GF-D8 (cell line): ENCODE measurements around the gene PATZ1.
"Not testable (repeated sequence)": the region's sequence is repeated elsewhere in the genome, so short reads cannot be mapped to it uniquely, and the experiment has no call there.

Experiments used
- DNase-seq: peaks from one replicate; lab custom pipeline; 2025; lab: John Stamatoyannopoulos, UW

Gene PATZ1

DNA sequence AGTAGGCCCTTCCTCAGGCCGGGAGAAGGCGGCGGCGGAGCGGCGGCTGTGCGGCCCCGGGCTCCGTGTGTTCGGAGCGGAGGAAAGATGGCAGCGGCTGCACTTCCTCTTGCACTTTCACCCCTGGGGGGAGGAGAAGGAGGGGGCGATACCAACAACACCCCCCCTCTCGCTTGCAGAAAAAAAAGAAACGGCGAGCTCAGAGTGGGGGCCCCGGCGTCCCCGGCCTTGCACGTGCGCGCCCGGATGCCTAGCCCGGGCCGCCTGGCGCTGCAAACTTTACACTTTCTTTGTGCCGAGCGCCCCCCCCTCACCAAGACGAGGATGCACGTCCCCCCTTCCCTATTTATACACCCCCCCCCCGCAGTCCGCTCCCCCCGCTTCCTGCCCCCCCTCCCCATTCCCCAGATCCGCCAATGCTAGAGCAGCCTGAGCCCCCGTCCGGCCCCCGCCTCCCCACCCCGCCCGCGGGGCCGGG, at the start of gene PATZ1:
PATZ1 (minus strand) TSS at position 92 of the 478 bp plus-strand sequence. CDS start 744 bp downstream, outside the sequence.
- peak; percentile 59 for DNase-seq

GRCh38 chr22:31394326-31394725, 48.2 kb upstream of the PATZ1 start:
- no peak for DNase-seq

GRCh38 chr22:31393893-31394292, 47.7 kb upstream of the PATZ1 start:
- DNase-seq, result no peak

- not testable (repeated sequence) for DNase-seq
Observed at GRCh38 chr22:31378651-31379050, 32.5 kb upstream of the PATZ1 start.

DNA sequence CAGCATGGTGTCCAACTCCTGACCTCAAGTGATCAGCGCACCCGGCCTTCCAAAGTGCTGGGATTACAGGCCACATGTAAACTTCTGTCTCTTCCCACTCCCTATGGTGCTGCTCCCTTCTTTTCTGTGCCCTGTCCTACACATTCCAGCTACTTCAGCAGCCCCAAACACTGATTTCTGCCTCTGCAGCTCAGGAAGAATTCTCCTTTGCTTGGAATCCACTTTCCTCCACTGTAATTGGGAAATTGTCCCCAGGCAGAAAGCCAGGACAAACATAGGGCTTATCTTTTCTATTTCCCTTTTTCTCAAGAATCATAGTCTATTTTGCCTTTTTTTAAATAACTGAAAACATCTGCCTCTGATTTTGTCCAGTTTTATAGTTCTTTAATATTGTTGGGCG, 32.0 kb upstream of the PATZ1 start:
- no peak for DNase-seq

GRCh38 chr22:31377612-31378011, 31.5 kb upstream of the PATZ1 start:
- DNase-seq, result no peak

DNA sequence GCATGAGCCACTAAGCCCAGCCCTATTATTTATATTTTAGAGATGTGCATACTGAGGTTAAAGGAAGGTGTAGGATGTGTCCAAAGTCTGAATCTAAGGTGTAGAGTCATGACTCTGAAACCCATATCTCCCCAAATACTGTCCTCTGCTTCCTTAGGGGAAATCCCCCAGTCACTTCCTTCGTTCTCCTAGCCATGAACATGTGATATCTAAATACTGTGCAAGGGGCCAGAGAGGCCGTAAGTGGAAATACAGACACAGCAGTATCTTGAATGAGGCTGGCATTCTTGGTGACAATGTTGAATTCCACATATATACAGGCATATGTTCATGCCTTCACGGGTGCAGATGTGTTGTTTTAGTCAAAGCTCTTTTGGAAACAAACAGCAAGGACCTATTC, 21.3 kb upstream of the PATZ1 start:
- no peak for DNase-seq

- no peak for DNase-seq
Observed at GRCh38 chr22:31363885-31364465, 17.8 kb upstream of the PATZ1 start.

DNA sequence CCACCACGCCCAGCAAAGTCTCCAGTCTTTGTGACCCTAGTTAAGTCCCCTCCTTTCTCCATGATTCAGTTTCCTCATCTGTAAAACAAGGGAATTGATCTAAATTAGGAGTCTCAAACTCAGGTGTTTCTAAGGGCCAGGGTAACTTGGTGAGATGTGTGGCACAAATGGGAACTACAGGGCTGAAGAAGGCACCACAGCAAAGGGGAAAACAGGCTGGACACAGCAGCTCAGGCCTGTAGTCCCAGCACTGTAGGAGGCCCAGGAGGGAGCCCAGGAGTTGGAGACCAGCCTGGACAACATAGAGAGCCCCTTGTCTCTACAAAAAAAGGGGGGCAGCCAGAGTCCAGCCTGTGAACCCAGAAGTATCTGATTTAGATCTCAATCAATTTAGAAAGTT, 15.6 kb upstream of the PATZ1 start:
- DNase-seq, result no peak

GRCh38 chr22:31360029-31360428, 13.9 kb upstream of the PATZ1 start:
- DNase-seq, result no peak

DNA sequence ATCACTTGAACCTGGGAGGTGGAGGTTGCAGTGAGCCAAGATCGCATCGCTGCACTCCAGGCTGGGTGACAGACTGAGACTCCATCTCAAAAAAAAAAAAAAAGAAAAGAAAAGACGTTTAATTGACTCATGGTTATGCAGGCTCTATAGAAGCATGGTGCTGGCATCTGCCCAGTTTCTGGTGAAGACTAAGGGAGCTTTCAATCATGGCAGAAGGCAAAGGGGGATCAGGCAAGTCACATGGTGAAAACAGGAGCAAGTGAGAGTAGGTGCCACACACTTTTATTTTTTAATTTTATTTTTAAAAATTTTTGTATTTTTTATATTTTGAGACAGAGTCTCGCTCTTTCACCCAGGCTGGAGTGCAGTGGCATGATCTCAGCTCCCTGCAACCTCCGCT, 8.4 kb upstream of the PATZ1 start:
- no peak for DNase-seq

- no peak for DNase-seq
Observed at GRCh38 chr22:31350410-31350863, 4.3 kb upstream of the PATZ1 start.

DNA sequence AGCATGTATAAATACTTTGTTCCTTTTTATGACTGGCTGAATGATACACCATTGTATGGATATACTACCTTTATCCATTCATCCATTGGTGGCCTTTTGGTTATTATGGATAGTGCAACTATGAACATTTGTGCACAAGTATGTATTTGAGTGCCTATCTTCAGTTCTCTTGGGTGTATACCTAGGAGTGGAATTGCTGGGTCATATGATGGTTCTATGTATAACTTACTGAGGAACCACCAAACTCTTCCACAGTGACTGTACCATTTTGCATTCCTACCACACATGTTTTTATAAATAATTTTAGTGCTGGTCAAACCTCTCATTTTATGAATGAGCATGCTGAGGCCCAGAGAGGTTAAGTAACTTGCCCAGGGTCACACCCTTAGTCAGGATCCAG, 3.8 kb upstream of the PATZ1 start:
- no peak for DNase-seq

DNA sequence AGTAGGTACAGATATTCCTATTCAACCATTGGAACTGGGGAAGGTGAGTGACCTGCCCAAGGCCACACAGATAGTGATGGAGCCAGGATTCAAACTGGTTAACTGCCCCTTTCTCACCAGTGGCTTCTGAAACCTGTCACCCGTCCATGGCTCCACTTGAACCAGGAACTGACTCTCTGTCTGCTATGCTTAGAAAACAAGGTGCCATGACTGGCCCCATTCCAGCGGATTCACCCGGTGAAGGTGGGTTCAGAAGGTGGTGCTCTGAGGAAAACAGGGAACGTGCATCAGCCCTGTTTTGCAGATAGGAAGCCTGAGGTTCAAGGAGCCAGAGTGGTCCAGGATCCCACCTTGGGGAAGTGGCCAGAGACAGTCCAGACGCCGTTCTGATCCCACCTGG, 2.6 kb upstream of the PATZ1 start:
- no peak for DNase-seq

DNA sequence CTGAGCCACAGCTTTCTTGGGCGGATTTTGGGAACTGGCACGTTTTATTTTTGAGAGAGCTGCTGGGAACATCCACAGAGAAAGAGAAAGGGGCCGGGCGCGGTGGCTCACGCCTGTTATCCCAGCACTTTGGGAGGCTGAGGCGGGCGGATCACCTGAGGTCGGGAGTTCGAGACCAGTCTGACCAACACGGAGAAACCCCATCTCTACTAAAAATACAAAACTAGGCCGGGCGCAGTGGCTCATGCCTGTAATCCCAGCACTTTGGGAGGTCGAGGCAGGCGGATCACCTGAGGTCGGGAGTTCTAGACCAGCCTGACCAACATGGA, 1.8 kb upstream of the PATZ1 start:
- DNase-seq, result not testable (repeated sequence)

GRCh38 chr22:31347251-31348008, 1.3 kb upstream of the PATZ1 start:
- DNase-seq, result peak; percentile 29

GRCh38 chr22:31346733-31347250, 646 bp upstream of the PATZ1 start:
- DNase-seq, result peak; percentile 30

DNA sequence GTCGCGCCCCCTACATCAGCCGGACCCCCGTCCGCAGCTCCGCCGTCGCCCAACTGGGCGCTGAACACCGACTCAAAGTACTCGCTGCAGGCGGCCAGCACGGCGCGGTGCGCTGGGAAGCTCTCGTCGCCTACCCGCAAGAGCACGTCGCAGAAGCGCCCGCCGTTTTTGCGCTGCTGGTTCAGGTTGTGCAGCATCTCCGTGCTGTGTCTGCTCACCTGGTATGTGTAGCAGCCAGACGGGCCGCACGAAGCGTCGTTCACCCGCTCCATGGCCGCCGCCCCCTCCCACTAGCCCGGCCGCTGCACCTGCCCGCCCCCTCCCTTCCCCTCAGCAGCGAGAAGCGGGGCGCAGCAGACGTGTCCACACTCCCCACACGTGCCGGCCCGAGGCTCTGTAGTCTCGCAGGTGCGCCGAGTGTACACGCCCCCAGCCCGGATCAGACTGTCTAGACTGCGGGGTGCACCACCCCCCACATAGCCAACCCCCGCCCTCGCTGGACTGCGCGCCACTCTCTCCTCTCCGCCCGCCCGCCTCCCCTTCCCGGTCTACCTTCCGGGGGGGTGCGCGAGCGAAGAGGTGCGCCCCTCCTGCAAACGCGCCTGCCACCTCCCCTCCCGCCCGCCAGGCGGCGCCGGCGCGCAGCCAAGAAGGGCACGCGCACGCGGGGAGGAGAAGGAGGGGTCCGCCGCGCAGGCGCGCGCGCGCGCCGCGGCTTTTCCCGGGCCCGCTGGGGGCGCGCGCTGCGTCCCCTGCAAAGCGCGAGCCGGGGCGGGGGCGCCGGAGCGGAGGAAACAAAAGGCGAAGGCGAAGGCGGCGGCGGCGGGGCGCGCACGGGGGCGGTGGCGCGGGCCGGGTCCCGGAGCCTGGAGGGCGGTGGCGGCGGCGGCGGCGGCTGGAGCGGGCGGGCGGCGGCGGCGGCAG, 553 bp downstream of the PATZ1 start:
- peak; percentile 52 for DNase-seq

DNA sequence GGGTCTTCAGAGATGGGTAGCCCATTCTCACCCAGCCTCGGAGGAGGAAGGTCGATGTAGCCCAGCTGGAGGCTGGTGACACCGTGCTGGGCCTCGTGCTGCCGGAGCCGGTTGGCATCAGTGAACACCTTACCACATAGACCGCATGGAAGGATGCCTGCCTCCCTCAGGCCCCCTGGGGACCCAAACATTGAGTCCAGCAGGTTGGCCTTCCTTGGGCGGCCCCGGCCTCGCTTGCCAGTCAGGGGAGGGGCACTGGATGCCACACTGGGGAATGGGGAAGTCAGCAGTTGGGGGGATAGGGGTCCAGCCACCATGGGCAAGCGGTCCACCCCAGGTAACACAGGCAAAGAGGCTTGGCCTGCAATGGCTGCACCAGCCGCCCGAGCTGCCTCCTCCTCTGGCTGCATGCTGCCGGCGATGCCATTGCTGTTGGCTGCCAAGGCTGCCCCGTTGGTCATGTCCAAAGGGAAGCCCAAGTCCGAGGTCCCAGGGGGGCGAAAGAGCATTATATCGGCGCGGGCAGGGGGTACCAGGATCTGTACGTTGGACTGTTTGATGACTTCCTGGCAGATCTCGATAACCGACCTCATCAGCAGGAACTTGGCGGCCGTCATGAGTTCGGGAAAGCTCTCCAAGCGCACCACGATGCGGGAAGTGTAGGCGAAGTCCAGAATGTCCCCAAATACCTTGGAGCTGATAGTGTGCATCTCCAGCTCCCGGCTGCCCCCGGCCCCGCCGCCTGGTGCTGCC, 1.4 kb downstream of the PATZ1 start:
- peak; percentile 64 for DNase-seq

DNA sequence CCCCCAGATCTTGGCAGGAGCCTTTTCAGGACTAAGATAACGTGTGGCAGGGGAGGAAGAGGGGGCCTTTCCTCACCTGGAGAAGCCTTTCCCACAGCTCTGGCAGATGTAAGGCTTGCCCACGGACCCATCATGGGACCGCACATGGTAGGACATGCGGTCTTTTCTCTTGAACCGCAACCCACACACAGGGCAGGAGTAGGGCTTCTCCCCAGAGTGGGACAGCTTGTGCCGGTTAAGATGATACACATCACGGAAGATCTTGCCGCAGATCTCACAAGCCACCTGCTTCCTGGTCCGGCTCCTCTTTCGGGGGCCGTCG, 1.9 kb downstream of the PATZ1 start:
- peak; percentile 64 for DNase-seq

DNA sequence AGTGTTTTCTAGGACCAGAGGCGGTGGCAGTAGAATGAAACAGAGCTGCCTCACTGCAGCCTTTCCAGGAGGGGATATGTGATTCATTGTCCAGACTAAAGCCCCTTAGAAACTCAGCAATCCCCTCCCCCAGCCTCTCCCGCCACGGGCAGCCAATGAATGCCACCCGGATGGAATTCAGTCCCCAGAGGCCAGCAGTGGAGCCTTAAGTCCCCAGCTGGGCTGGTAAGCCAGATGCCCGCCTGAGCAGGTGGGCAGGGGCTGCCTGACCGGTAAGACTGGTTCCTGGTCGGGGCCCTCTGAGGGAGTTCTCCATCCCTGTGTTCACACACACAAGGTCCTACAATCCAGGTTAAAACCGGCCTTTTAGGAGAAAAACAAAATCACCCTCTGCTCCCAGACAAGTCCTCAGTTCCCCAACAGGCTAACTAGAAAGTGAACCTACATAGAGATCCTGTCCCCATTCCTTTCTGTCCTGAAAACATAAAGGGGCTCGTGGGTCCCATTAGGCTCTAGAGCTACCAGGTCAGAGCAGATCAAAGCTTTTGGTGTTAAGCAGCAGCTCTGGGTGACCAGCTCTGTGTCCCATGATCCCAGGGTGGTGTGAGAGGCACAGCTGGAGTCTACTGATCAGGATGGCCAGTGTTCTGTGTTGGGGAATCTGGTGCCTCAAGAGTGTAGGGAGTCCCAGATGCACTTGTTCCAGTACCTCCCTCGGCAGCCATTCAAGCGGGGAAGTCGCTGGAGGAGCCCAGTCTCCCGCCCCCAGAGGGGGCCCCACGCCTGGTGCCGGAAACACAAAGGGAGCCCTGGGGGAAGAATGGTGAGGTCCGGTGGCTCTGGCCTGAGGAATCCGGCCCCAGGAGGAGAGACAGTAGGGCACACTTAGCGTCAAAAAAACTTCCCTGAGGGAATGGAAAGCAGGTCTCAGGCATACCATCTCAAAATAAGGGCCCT, 2.6 kb downstream of the PATZ1 start:
- peak; percentile 41 for DNase-seq
